SK-N-SH (cell line): ENCODE results near the gene SPATC1L. TPM values are rescaled to one million over a fixed set of nuclear protein-coding genes. Genes with fewer than 3 reads are reported as not detected.

Source experiments
- CTCF ChIA-PET: fragments of 300-600, 350-600 bp; formaldehyde crosslinking; extraction: SDS; loops from one replicate; lab custom pipeline; 2021; lab: Yijun Ruan, JAX
- POLR2A ChIA-PET: fragments of 350-600 bp; sonication (Branson Sonifier 250); formaldehyde crosslinking; extraction: SDS; loops from one replicate; lab custom pipeline; 2020; ENCODE audit warnings: antibody characterized with exemption, inconsistent platforms; lab: Yijun Ruan, JAX
- DNase-seq: peaks from one replicate; pipeline ENCODE4 v3.0.0; 2012
- H2AFZ ChIP-seq: fragments of 200-600 bp; sonication (generic); 2 replicates; pipeline ENCODE4 v1.8.1; 2016; ENCODE audit warnings: antibody characterized with exemption, mild to moderate bottlenecking, low read depth
- H3F3A ChIP-seq: fragments of 200-600 bp; sonication (generic); replicated peaks from 2 replicates; pipeline ENCODE3; 2016; ENCODE audit warnings: antibody characterized with exemption, mild to moderate bottlenecking; ENCODE audit not compliant: insufficient read depth
- H3K27ac ChIP-seq, 2 experiments: fragments of 200-500 bp in 1 of 2; fragments of 200-600 bp in 1 of 2; sonication (Bioruptor generic) in 1 of 2; sonication (generic), shearing (Covaris generic) in 1 of 2; 2 replicates each; pipeline versions ENCODE4 v1.5.1 to v1.6.1; 2014 to 2016; ENCODE audit warnings: low read depth in 2 of 2, inconsistent platforms in 1 of 2, low read length in 1 of 2, mild to moderate bottlenecking in 1 of 2, mixed read lengths in 1 of 2
- H3K27me3 ChIP-seq: fragments of 200-600 bp; sonication (generic), shearing (Covaris generic); 2 replicates; pipeline ENCODE4 v1.6.1; 2016; ENCODE audit warnings: mixed run types; ENCODE audit not compliant: insufficient read depth
- H3K36me3 ChIP-seq, 2 experiments: fragments of 200-500 bp in 1 of 2; fragments of 200-600 bp in 1 of 2; sonication (Bioruptor generic) in 1 of 2; sonication (generic) in 1 of 2; replicated peaks in 1 of 2; 2 replicates each; pipeline versions ENCODE3 to v1.5.1; 2014 to 2016; ENCODE audit warnings: low read length in 1 of 2, mild to moderate bottlenecking in 1 of 2; ENCODE audit not compliant: insufficient read depth in 2 of 2, control insufficient read depth in 1 of 2
- H3K4me1 ChIP-seq, 2 experiments: fragments of 200-500 bp in 1 of 2; fragments of 200-600 bp in 1 of 2; sonication (Bioruptor generic) in 1 of 2; sonication (generic), shearing (Covaris generic) in 1 of 2; 2 replicates each; pipeline versions ENCODE4 v1.5.1 to v1.6.1; 2014 to 2016; ENCODE audit warnings: low read depth in 1 of 2, low read length in 1 of 2, mixed run types in 1 of 2; ENCODE audit not compliant: insufficient read depth in 2 of 2, control insufficient read depth in 1 of 2
- H3K4me2 ChIP-seq: fragments of 200-600 bp; sonication (generic), shearing (Covaris generic); 2 replicates; pipeline ENCODE4 v1.6.1; 2017; ENCODE audit warnings: mixed run types
- H3K4me3 ChIP-seq, 2 experiments: fragments of 200-500 bp in 1 of 2; fragments of 200-600 bp in 1 of 2; sonication (Bioruptor generic) in 1 of 2; sonication (generic), shearing (Covaris generic) in 1 of 2; 2 replicates each; pipeline versions ENCODE4 v1.5.1 to v1.8.1; 2014 to 2016; ENCODE audit warnings: low read depth in 2 of 2, inconsistent platforms in 1 of 2, low read length in 1 of 2, mild to moderate bottlenecking in 1 of 2, mixed read lengths in 1 of 2, moderate library complexity in 1 of 2
- H3K79me2 ChIP-seq: fragments of 200-600 bp; sonication (generic); 2 replicates; pipeline ENCODE4 v1.8.1; 2017; ENCODE audit warnings: mild to moderate bottlenecking; ENCODE audit not compliant: insufficient read depth
- H3K9ac ChIP-seq: fragments of 200-600 bp; sonication (generic); 2 replicates; pipeline ENCODE4 v1.6.1; 2017; ENCODE audit warnings: mixed run types
- H3K9me2 ChIP-seq: fragments of 200-600 bp; sonication (generic); 2 replicates; pipeline ENCODE4 v1.6.1; 2017; ENCODE audit warnings: mixed run types
- H3K9me3 ChIP-seq: fragments of 200-600 bp; sonication (generic); 2 replicates; pipeline ENCODE4 v1.6.1; 2017; ENCODE audit warnings: mixed run types, mild to moderate bottlenecking, moderate library complexity
- H4K20me1 ChIP-seq: fragments of 200-600 bp; sonication (generic); 2 replicates; pipeline ENCODE4 v1.6.1; 2017; ENCODE audit warnings: mild to moderate bottlenecking, mixed run types; ENCODE audit not compliant: insufficient read depth
- CHD2 ChIP-seq: fragments of 150-350 bp; IDR thresholded peaks from 2 replicates; pipeline ENCODE4 v1.6.1; 2018; ENCODE audit warnings: low read length; ENCODE audit not compliant: partially characterized antibody
- CTCF ChIP-seq: fragments of 200-600 bp; sonication (generic); IDR thresholded peaks from 2 replicates; pipeline ENCODE4 v1.6.1; 2017; ENCODE audit warnings: antibody characterized with exemption, mild to moderate bottlenecking, moderate library complexity
- EP300 ChIP-seq, 2 experiments: IDR thresholded peaks; 2 replicates each; pipeline versions ENCODE4 v1.4.0 to v1.6.1; 2012; ENCODE audit warnings: borderline replicate concordance in 1 of 2, low read depth in 1 of 2, low read length in 1 of 2
- FOSL2 ChIP-seq: IDR thresholded peaks from 2 replicates; pipeline ENCODE4 v1.4.0; 2012; ENCODE audit warnings: low read depth, mild to moderate bottlenecking, moderate library complexity, borderline replicate concordance
- FOXM1 ChIP-seq: IDR thresholded peaks from 2 replicates; pipeline ENCODE4 v1.4.0; 2012; ENCODE audit warnings: low read depth, mild to moderate bottlenecking
- GABPA ChIP-seq: IDR thresholded peaks from 2 replicates; pipeline ENCODE4 v1.4.0; 2012; ENCODE audit warnings: low read depth, mild to moderate bottlenecking
- JUND ChIP-seq: IDR thresholded peaks from 2 replicates; pipeline ENCODE4 v1.4.0; 2012
- MAX ChIP-seq: IDR thresholded peaks from 2 replicates; pipeline ENCODE4 v1.4.0; 2012; ENCODE audit warnings: low read depth
- REST ChIP-seq: IDR thresholded peaks from 2 replicates; pipeline ENCODE4 v1.6.1; 2012; ENCODE audit warnings: mild to moderate bottlenecking, low read depth, low read length, moderate library complexity
- RFX5 ChIP-seq: IDR thresholded peaks from 2 replicates; pipeline ENCODE4 v1.6.1; 2012; ENCODE audit warnings: mild to moderate bottlenecking, improper control_type of control experiment, low read length
- RXRA ChIP-seq: IDR thresholded peaks from 2 replicates; pipeline ENCODE4 v1.4.0; 2012; ENCODE audit warnings: low read depth, mild to moderate bottlenecking, borderline replicate concordance
- SMC3 ChIP-seq: IDR thresholded peaks from 2 replicates; pipeline ENCODE4 v1.6.1; 2012; ENCODE audit warnings: low read depth, low read length, improper control_type of control experiment
- TAF1 ChIP-seq: IDR thresholded peaks from 2 replicates; pipeline ENCODE4 v1.6.1; 2012; ENCODE audit warnings: low read depth, mild to moderate bottlenecking, low read length, moderate library complexity, borderline replicate concordance
- YY1 ChIP-seq: IDR thresholded peaks from 2 replicates; pipeline ENCODE4 v1.4.0; 2012; ENCODE audit warnings: low read depth, mild to moderate bottlenecking
- ZBTB33 ChIP-seq: IDR thresholded peaks from 2 replicates; pipeline ENCODE4 v1.4.0; 2012; ENCODE audit warnings: low read depth, borderline replicate concordance
- WGBS: methylation state at CpG from one replicate; pipeline ENCODE4 v1.1.6; 2017; ENCODE audit warnings: low lambda C conversion rate; 5-methylcytosine and 5-hydroxymethylcytosine counted together
- polyA plus RNA-seq, 3 experiments: library from polyadenylated mRNA; depleted of rRNA; stranded (reverse); fragments of >200 nt; gene quantifications; 2 replicates each; pipeline ENCODE4 v1.2.3, GENCODE V29; 2012

Gene SPATC1L
- polyA plus RNA-seq, 1 of the 3 experiments (the other 2 are of a cell fraction): 8.3 TPM

- Histone ChIP-seq H3K79me2 (no peaks in the 10 kb centered on the region), H3K9me3 (no peaks in the 10 kb centered on the region), H3K27ac (no peak overlapping the region), H3K9me2 (no peaks in the 10 kb centered on the region), H3F3A (no peaks in the 10 kb centered on the region), H3K27me3 (no peaks in the 10 kb centered on the region), H3K4me1 (peaks cover 0 to 7% of the 10 kb centered on the region in 2 experiments; a peak in 1 of 4 replicates), H3K4me2 (no peak overlapping the region), H4K20me1 (no peaks in the 10 kb centered on the region), H3K9ac (no peak overlapping the region), H3K4me3 (no peak overlapping the region), H3K36me3 (no peaks in the 10 kb centered on the region), H2AFZ (no peak overlapping the region)
- POLR2A ChIA-PET: no interaction called here
- CTCF ChIA-PET: interaction anchor here (0.8 kb wide), 1 partner anchor 50 kb away, joined by 3 read pairs; no protein-coding TSS in a partner anchor
- TF ChIP-seq CHD2 (no peak), RXRA (no peak), TAF1 (no peak), FOSL2 (no peak), YY1 (no peak), REST (no peak), RFX5 (no peak), JUND (no peak), EP300 (IDR thresholded peaks at IDR 0.05; ENCODE audit: borderline replicate concordance in 1 of 2, low read depth in 1 of 2, low read length in 1 of 2) (no peak)
- DNase-seq: no peak
- WGBS: 88% methylated on average over 20 of the region's 44 CpGs
Measured at GRCh38 chr21:46182548-46183336, 1.5 kb downstream of the SPATC1L start.

- Histone ChIP-seq H3K27ac (no peak overlapping the region), H3K4me1 (peaks cover 0 to 6% of the 10 kb centered on the region in 2 experiments; a peak in 1 of 4 replicates), H3K9me2 (no peaks in the 10 kb centered on the region), H3K36me3 (no peaks in the 10 kb centered on the region), H3K9ac (no peak overlapping the region), H3K79me2 (no peaks in the 10 kb centered on the region), H3K4me2 (no peak overlapping the region), H3K4me3 (no peak overlapping the region), H4K20me1 (no peaks in the 10 kb centered on the region), H3K9me3 (no peaks in the 10 kb centered on the region), H3F3A (no peaks in the 10 kb centered on the region), H3K27me3 (no peaks in the 10 kb centered on the region), H2AFZ (no peak overlapping the region)
- ChIA-PET POLR2A (no interaction called here), CTCF (interaction anchor here (0.7 to 0.8 kb wide), 2 partner anchors 39 to 51 kb away, joined by 3 read pairs; no protein-coding TSS in a partner anchor)
- TF ChIP-seq SMC3: no peak
- no peak for TF ChIP-seq ZBTB33
- TF ChIP-seq FOXM1: no peak
- TF ChIP-seq CTCF: no peak
- no peak for TF ChIP-seq GABPA
- TF ChIP-seq MAX: no peak
- WGBS: 91% methylated on average over 8 of the region's 16 CpGs
- no peak for DNase-seq
Measured at GRCh38 chr21:46181953-46182547, 2.2 kb downstream of the SPATC1L start.
